K562 (cell line): ENCODE results near the gene ADAMTS7. TPM values are rescaled to one million over a fixed set of nuclear protein-coding genes. Genes with fewer than 3 reads are reported as not detected.
"Not testable (repeated sequence)": the region's sequence is repeated elsewhere in the genome, so short reads cannot be mapped to it uniquely, and the experiment has no call there.

Source experiments
- ATAC-seq: fragments of 200-7000 bp; cut with Tn5 transposase; 3 replicates; pipeline ENCODE4 v1.9.1; 2020; ENCODE audit warnings: moderate library complexity
- BruUV-seq: library from RNA; stranded (reverse); fragments of 400-500 nt; replicated peaks from 2 replicates; lab custom pipeline; 2021; lab: Mats Ljungman, UMichigan
- CTCF ChIA-PET: fragments of 300-600 bp; formaldehyde crosslinking; extraction: SDS; loops from one replicate; lab custom pipeline; 2021; ENCODE audit warnings: low intra/inter-chr PET ratio; lab: Yijun Ruan, JAX
- POLR2A ChIA-PET: fragments of 300-600, 350-650 bp; sonication (Branson Sonifier 250); formaldehyde crosslinking; extraction: SDS; loops from one replicate; lab custom pipeline; 2021; ENCODE audit warnings: antibody characterized with exemption, inconsistent platforms; lab: Yijun Ruan, JAX
- DNase-seq, 4 experiments: peaks; one replicate each; pipeline versions ENCODE4 v3.0.0 to v3.0.0-alpha.2; 2011 to 2018; ENCODE audit warnings: low spot score in 3 of 4, mixed read lengths in 3 of 4; ENCODE audit errors: extremely low read depth in 1 of 4
- FAIRE-seq: peaks from 2 replicates; lab custom pipeline; 2011; peaks lifted over from hg19 to GRCh38; lab: Jason Lieb, UNC
- H2AFZ ChIP-seq: 2 replicates; pipeline ENCODE4 v1.6.0; 2011; ENCODE audit warnings: low read depth, low read length, control low read depth, inconsistent platforms
- H3K27ac ChIP-seq: fragments of 200-600 bp; 3 replicates; pipeline ENCODE4 v1.8.0; 2011; ENCODE audit warnings: low read depth, mild to moderate bottlenecking, control low read depth, inconsistent platforms, low read length, moderate library complexity, mixed read lengths; ENCODE audit errors: extremely low read depth
- H3K27me3 ChIP-seq, 2 experiments: fragments of 300-600 bp in 1 of 2; 2 replicates in 1 of 2; 3 replicates in 1 of 2; pipeline versions ENCODE4 v1.6.0 to v1.8.0; 2011; ENCODE audit warnings: inconsistent platforms in 2 of 2, low read length in 2 of 2, mild to moderate bottlenecking in 1 of 2, mixed read lengths in 1 of 2, moderate library complexity in 1 of 2; ENCODE audit not compliant: control insufficient read depth in 2 of 2, insufficient read depth in 2 of 2
- H3K36me3 ChIP-seq: fragments of 300-600 bp; 3 replicates; pipeline ENCODE4 v1.8.0; 2011; ENCODE audit warnings: mild to moderate bottlenecking, low read length, inconsistent platforms; ENCODE audit not compliant: control insufficient read depth, insufficient read depth
- H3K4me1 ChIP-seq, 2 experiments: fragments of 200-600 bp in 1 of 2; replicated peaks in 1 of 2; 2 replicates in 1 of 2; 3 replicates in 1 of 2; pipeline versions ENCODE4 v1.5.1 to v1.8.0; 2011; ENCODE audit warnings: inconsistent platforms in 2 of 2, low read length in 2 of 2, mild to moderate bottlenecking in 1 of 2, mixed read lengths in 1 of 2, moderate library complexity in 1 of 2; ENCODE audit not compliant: control insufficient read depth in 2 of 2, insufficient read depth in 2 of 2
- H3K4me2 ChIP-seq: 2 replicates; pipeline ENCODE4 v1.6.1; 2011; ENCODE audit warnings: low read length, control low read depth, inconsistent platforms, mixed read lengths; ENCODE audit not compliant: insufficient read depth
- H3K4me3 ChIP-seq: fragments of 200-600 bp; sonication (generic), shearing (Covaris generic); 2 replicates; pipeline ENCODE4 v1.5.1; 2016; ENCODE audit warnings: control low read depth, inconsistent platforms
- H3K79me2 ChIP-seq: fragments of 200-600 bp; 3 replicates; pipeline ENCODE4 v1.8.0; 2011; ENCODE audit warnings: low read length, inconsistent platforms; ENCODE audit not compliant: control insufficient read depth, insufficient read depth
- H3K9ac ChIP-seq, 2 experiments: 2 replicates each; pipeline versions ENCODE4 v1.6.0 to v1.6.1; 2011; ENCODE audit warnings: low read depth in 2 of 2, low read length in 2 of 2, control low read depth in 1 of 2, inconsistent platforms in 1 of 2, mild to moderate bottlenecking in 1 of 2, mixed read lengths in 1 of 2; ENCODE audit not compliant: insufficient read depth in 1 of 2
- H3K9me1 ChIP-seq: one replicate; pipeline ENCODE4 v1.6.0; 2011; ENCODE audit warnings: inconsistent platforms, mild to moderate bottlenecking, low read length, moderate library complexity; ENCODE audit not compliant: control insufficient read depth, insufficient read depth
- H3K9me3 ChIP-seq: replicated peaks from 2 replicates; pipeline ENCODE4 v1.5.1; 2011; ENCODE audit warnings: low read depth, low read length, inconsistent platforms; ENCODE audit not compliant: control insufficient read depth, insufficient read depth
- H4K20me1 ChIP-seq: replicated peaks from 2 replicates; pipeline ENCODE4 v1.6.1; 2011; ENCODE audit warnings: low read length, inconsistent platforms, mixed read lengths; ENCODE audit not compliant: control insufficient read depth, insufficient read depth
- DMBX1 ChIP-seq: fragments of 250-450 bp; sonication (Bioruptor Pico); IDR thresholded peaks from 2 replicates; pipeline ENCODE4 v1.8.0; 2022; ENCODE audit warnings: inconsistent platforms, mild to moderate bottlenecking, moderate library complexity, borderline replicate concordance
- NFIC ChIP-seq: fragments of 450-650 bp; IDR thresholded peaks from 2 replicates; pipeline ENCODE4 v1.6.1; 2017; ENCODE audit warnings: mild to moderate bottlenecking, inconsistent platforms
- WGBS: fragments of 100-300 bp; shearing (Covaris generic); methylation state at CpG from one replicate; pipeline ENCODE4 v1.1.6; 2016; ENCODE audit warnings: low coverage, mixed read lengths; ENCODE audit not compliant: insufficient coverage; ENCODE audit errors: missing lambda C conversion rate; 5-methylcytosine and 5-hydroxymethylcytosine counted together
- in situ Hi-C: fragments of 300-500 bp; cut with MboI; formaldehyde crosslinking; loops from 4 replicates; pipeline ENCODE4 v1.15.0; 2018; ENCODE audit warnings: inconsistent platforms, mixed read lengths
- intact Hi-C: fragments of 100-400 bp; cut with micrococcal nuclease; formaldehyde crosslinking; loops from 2 replicates; pipeline ENCODE4 v1.14.2; 2022
- polyA plus RNA-seq, 8 experiments: library from polyadenylated mRNA; depleted of rRNA in 4 of 8; stranded (reverse) in 5 of 8; unstranded in 3 of 8; fragments of >200 nt; fragmentation: Nextera tagmentation in 2 of 8; fragmentation: Illumina TruSeq in 1 of 8; extraction: Ambion mirVana in 2 of 8; extraction: Trizol in 1 of 8; gene quantifications; 2 replicates each; pipeline versions ENCODE4 v1.2.1 to v1.2.3, GENCODE V29; 2011 to 2014; ENCODE audit warnings: inconsistent platforms in 1 of 8, missing spikeins in 1 of 8
- total RNA-seq, 7 experiments: library from RNA; depleted of rRNA in 6 of 7; stranded (reverse); fragments of >200 nt in 6 of 7; fragmentation: Illumina TruSeq in 2 of 7; extraction: Trizol in 2 of 7; gene quantifications; 2 replicates each; pipeline versions ENCODE4 v1.2.1 to v1.2.3, GENCODE V29; 2011 to 2021; ENCODE audit warnings: low replicate concordance in 1 of 7

Gene ADAMTS7
- total and polyA plus RNA-seq, 9 of the 15 experiments (the other 6 are each of a cell fraction or from before 2014, with no cell fraction given), result 0.05 to 0.07 TPM; not detected in 7

GRCh38 chr15:78772738-78773137, 38.5 kb downstream of the ADAMTS7 start (continued):
- no peak for TF ChIP-seq DMBX1 (CRISPR knock-in tag)

GRCh38 chr15:78771436-78772000, 39.7 kb downstream of the ADAMTS7 start:
- H3K4me3 ChIP-seq, H3K79me2 ChIP-seq, H3K27ac ChIP-seq, ATAC-seq, H3K9me3 ChIP-seq, H3K4me2 ChIP-seq, H3K9me1 ChIP-seq, FAIRE-seq, H4K20me1 ChIP-seq, BruUV-seq, intact Hi-C loops, H3K9ac ChIP-seq, H2AFZ ChIP-seq, in situ Hi-C loops, DNase-seq, H3K36me3 ChIP-seq, CTCF ChIA-PET: not testable (repeated sequence)
- POLR2A ChIA-PET, result interaction anchor here (0.6 kb wide), 1 partner anchor 31 kb away, joined by 3 read pairs; no protein-coding TSS in a partner anchor
- TF ChIP-seq NFIC, result peak; percentile 23; the same call in 1 of the 2 replicates
- WGBS, result 25% methylated on average over 21 of the region's 23 CpGs
- H3K27me3 ChIP-seq, result peaks cover 2 to 17% of the 10 kb centered on the region in 2 experiments; a peak in 2 of 5 replicates
- peaks cover 0 to 21% of the 10 kb centered on the region in 2 experiments; a peak in 2 of 5 replicates for H3K4me1 ChIP-seq

- H2AFZ ChIP-seq, H4K20me1 ChIP-seq, intact Hi-C loops, H3K9me1 ChIP-seq, H3K36me3 ChIP-seq, CTCF ChIA-PET, H3K4me3 ChIP-seq, H3K9me3 ChIP-seq, DNase-seq, FAIRE-seq, ATAC-seq, in situ Hi-C loops, BruUV-seq, H3K79me2 ChIP-seq, H3K9ac ChIP-seq, H3K27ac ChIP-seq, H3K4me2 ChIP-seq: not testable (repeated sequence)
- 5% methylated on average over 9 of the region's 9 CpGs for WGBS
- Histone ChIP-seq H3K27me3 (peaks cover 2 to 13% of the 10 kb centered on the region in 2 experiments; a peak in 2 of 5 replicates), H3K4me1 (peaks cover 0 to 16% of the 10 kb centered on the region in 2 experiments; a peak in 2 of 5 replicates)
- POLR2A ChIA-PET, result interaction anchor here (0.6 kb wide), 1 partner anchor 30 kb away, joined by 3 read pairs; no protein-coding TSS in a partner anchor
Observed at GRCh38 chr15:78771020-78771419, 40.2 kb downstream of the ADAMTS7 start.

- not testable (repeated sequence) for H3K9me1 ChIP-seq
Observed at GRCh38 chr15:78769473-78770225, 41.6 kb downstream of the ADAMTS7 start.

More at GRCh38 chr15:78769473-78770225, 41.6 kb downstream of the ADAMTS7 start:
- H3K36me3 ChIP-seq, H3K4me3 ChIP-seq, BruUV-seq, H3K79me2 ChIP-seq, DNase-seq, H3K4me2 ChIP-seq, H3K9me3 ChIP-seq, H3K9ac ChIP-seq, POLR2A ChIA-PET, H2AFZ ChIP-seq, FAIRE-seq, H3K27ac ChIP-seq, in situ Hi-C loops, intact Hi-C loops, H4K20me1 ChIP-seq, CTCF ChIA-PET: not testable (repeated sequence)
- ATAC-seq, result peak; percentile 14; the same call in 1 of the 3 replicates
- peaks cover 0 to 14% of the 10 kb centered on the region in 2 experiments; a peak in 2 of 5 replicates for H3K4me1 ChIP-seq
- 0% methylated on average over 8 of the region's 12 CpGs for WGBS
- peaks cover 2 to 18% of the 10 kb centered on the region in 2 experiments; a peak in 2 of 5 replicates for H3K27me3 ChIP-seq
